K562 (cell line): Measurements from ENCODE around the gene MKRN1. TPM values are rescaled to one million over a fixed set of nuclear protein-coding genes. Genes with fewer than 3 reads are reported as not detected.

Source experiments
- ATF6 ChIP-seq: sonication (generic); formaldehyde crosslinking; IDR thresholded peaks from 2 replicates; pipeline ENCODE4 v1.4.0; 2020; ENCODE audit warnings: mild to moderate bottlenecking, missing genetic modification reagents
- CBX3 ChIP-seq, 2 experiments: IDR thresholded peaks; 1 replicate in 1 of 2; 2 replicates in 1 of 2; pipeline ENCODE4 v1.6.1; 2012; ENCODE audit warnings: inconsistent platforms in 2 of 2, low read length in 2 of 2, borderline replicate concordance in 1 of 2, control low read depth in 1 of 2
- DLX4 ChIP-seq: fragments of 250-450 bp; sonication (Bioruptor Pico); IDR thresholded peaks from 2 replicates; pipeline ENCODE4 v1.6.1; 2021; ENCODE audit warnings: mild to moderate bottlenecking
- DPF2 ChIP-seq: fragments of 450-650 bp; IDR thresholded peaks from 2 replicates; pipeline ENCODE4 v1.6.1; 2016
- EP400 ChIP-seq: fragments of 450-650 bp; IDR thresholded peaks from 2 replicates; pipeline ENCODE4 v1.6.1; 2017; ENCODE audit warnings: antibody characterized with exemption, mild to moderate bottlenecking, moderate library complexity
- FOXK2 ChIP-seq, 2 experiments: fragments of 450-650 bp; IDR thresholded peaks in 1 of 2; conservative IDR thresholded peaks in 1 of 2; 2 replicates each; pipeline ENCODE4 v1.6.1; 2016; ENCODE audit warnings: low read depth in 2 of 2, mild to moderate bottlenecking in 1 of 2
- HDAC1 ChIP-seq, 2 experiments: fragments of 450-650 bp; IDR thresholded peaks; 2 replicates each; pipeline ENCODE4 v1.6.1; 2016 to 2017; ENCODE audit warnings: inconsistent platforms in 1 of 2, mild to moderate bottlenecking in 1 of 2, moderate library complexity in 1 of 2
- HDGF ChIP-seq: fragments of 450-650 bp; IDR thresholded peaks from 2 replicates; pipeline ENCODE4 v1.6.1; 2016
- HNRNPH1 ChIP-seq: fragments of 200-400 bp; formaldehyde crosslinking; optimal IDR thresholded peaks from 2 replicates; pipeline ENCODE3; 2017; ENCODE audit warnings: low read depth, mild to moderate bottlenecking, low read length, moderate library complexity
- HOXB6 ChIP-seq: fragments of 250-450 bp; sonication (Bioruptor Pico); IDR thresholded peaks from 2 replicates; pipeline ENCODE4 v1.5.1; 2022; ENCODE audit warnings: mild to moderate bottlenecking, borderline replicate concordance
- KAT8 ChIP-seq: fragments of 450-650 bp; IDR thresholded peaks from 2 replicates; pipeline ENCODE4 v1.6.1; 2016; ENCODE audit warnings: low read depth, mild to moderate bottlenecking
- MEIS2 ChIP-seq: fragments of 450-650 bp; IDR thresholded peaks from 2 replicates; pipeline ENCODE4 v1.6.1; 2014; ENCODE audit warnings: mild to moderate bottlenecking; ENCODE audit not compliant: partially characterized antibody
- NELFE ChIP-seq: IDR thresholded peaks from 2 replicates; pipeline ENCODE4 v1.6.1; 2011; ENCODE audit warnings: mild to moderate bottlenecking; ENCODE audit not compliant: insufficient read depth, insufficient read length
- NEUROD1 ChIP-seq: fragments of 150-350 bp; IDR thresholded peaks from 2 replicates; pipeline ENCODE4 v1.6.1; 2014; ENCODE audit warnings: borderline replicate concordance, low read length, low read depth; ENCODE audit not compliant: partially characterized antibody
- NR1H2 ChIP-seq: sonication (generic); formaldehyde crosslinking; IDR thresholded peaks from 2 replicates; pipeline ENCODE4 v1.4.0; 2020; ENCODE audit warnings: mild to moderate bottlenecking, missing genetic modification reagents
- PHF21A ChIP-seq: fragments of 450-650 bp; IDR thresholded peaks from 2 replicates; pipeline ENCODE4 v1.6.1; 2017; ENCODE audit warnings: low read depth, borderline replicate concordance
- XRCC3 ChIP-seq: fragments of 450-650 bp; IDR thresholded peaks from 2 replicates; pipeline ENCODE4 v1.6.1; 2017; ENCODE audit warnings: mild to moderate bottlenecking, moderate library complexity
- ZFP30 ChIP-seq: fragments of 250-450 bp; sonication (Bioruptor Pico); IDR thresholded peaks from 2 replicates; pipeline ENCODE4 v1.8.0; 2022; ENCODE audit warnings: moderate library complexity, mild to moderate bottlenecking, inconsistent platforms, borderline replicate concordance
- ZKSCAN1 ChIP-seq: fragments of 150-350 bp; IDR thresholded peaks from 2 replicates; pipeline ENCODE4 v1.6.1; 2016; ENCODE audit warnings: low read depth, low read length
- ZNF133 ChIP-seq: fragments of 250-450 bp; sonication (Bioruptor Pico); IDR thresholded peaks from 2 replicates; pipeline ENCODE4 v1.4.0; 2020; ENCODE audit warnings: mild to moderate bottlenecking
- ZNF778 ChIP-seq: fragments of 450-650 bp; formaldehyde crosslinking; IDR thresholded peaks from 2 replicates; pipeline ENCODE4 v1.4.0; 2020; ENCODE audit warnings: mild to moderate bottlenecking, moderate library complexity
- polyA plus RNA-seq, 8 experiments: library from polyadenylated mRNA; depleted of rRNA in 4 of 8; stranded (reverse) in 5 of 8; unstranded in 3 of 8; fragments of >200 nt; fragmentation: Nextera tagmentation in 2 of 8; fragmentation: Illumina TruSeq in 1 of 8; extraction: Ambion mirVana in 2 of 8; extraction: Trizol in 1 of 8; gene quantifications; 2 replicates each; pipeline versions ENCODE4 v1.2.1 to v1.2.3, GENCODE V29; 2011 to 2014; ENCODE audit warnings: inconsistent platforms in 1 of 8, missing spikeins in 1 of 8
- total RNA-seq, 7 experiments: library from RNA; depleted of rRNA in 6 of 7; stranded (reverse); fragments of >200 nt in 6 of 7; fragmentation: Illumina TruSeq in 2 of 7; extraction: Trizol in 2 of 7; gene quantifications; 2 replicates each; pipeline versions ENCODE4 v1.2.1 to v1.2.3, GENCODE V29; 2011 to 2021; ENCODE audit warnings: low replicate concordance in 1 of 7
- TF ChIP-seq, protein P1 (sequence below): fragments of 250-450 bp; sonication (Bioruptor Pico); IDR thresholded peaks from 2 replicates; pipeline ENCODE4 v1.4.0; 2020

Gene MKRN1
- total and polyA plus RNA-seq, 9 of the 15 experiments (the other 6 are each of a cell fraction or from before 2014, with no cell fraction given), result 30.5 to 90.3 (median 76.0) TPM

DNA sequence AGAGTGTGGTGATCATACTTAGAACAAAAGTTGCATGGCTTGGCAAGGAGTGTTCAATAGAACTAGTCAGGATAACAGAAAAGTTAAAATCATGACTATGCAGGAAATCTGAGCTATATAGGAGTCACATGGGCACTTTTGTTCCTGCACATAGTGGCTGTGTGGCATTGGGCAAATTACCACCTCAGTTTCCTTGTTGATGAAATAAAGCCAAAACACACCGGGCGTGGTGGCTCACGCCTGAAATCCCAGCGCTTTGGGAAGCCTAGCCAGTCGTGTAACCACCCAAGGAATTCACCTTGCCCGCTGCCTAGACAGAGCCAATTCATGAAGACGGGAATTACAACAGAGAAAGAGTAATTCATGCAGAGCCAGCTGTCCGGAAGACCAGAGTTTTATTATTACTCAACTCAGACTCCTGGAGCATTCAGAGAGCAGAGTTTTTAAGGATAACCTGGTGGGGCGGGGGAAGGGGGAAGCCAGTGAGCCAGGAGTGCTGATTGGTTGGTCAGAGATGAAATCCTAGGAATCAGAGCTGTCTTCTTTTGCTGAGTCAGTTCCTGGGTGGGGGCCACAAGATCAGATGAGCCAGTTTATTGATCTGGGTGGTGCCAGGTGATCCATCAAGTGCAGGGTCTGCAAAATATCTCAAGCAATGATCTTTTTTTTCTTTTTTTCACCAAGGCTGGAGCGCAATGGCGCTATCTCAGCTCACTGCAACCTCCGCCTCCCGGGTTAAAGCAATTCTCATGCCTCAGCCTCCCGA, 6.4 kb upstream of the MKRN1 start (continued):
- TF ChIP-seq ATF6 (CRISPR knock-in tag) (no peak), MEIS2 (peak; percentile 43), NELFE (no peak), FOXK2 (conservative IDR thresholded peaks at IDR 0.05 in 1 of 2, IDR thresholded peaks at IDR 0.05 in 1 of 2; ENCODE audit: low read depth in 2 of 2) (no peak), ZNF133 (peak; percentile 64; the same call in 1 of the 2 replicates), HDGF (no peak), ZKSCAN1 (no peak), EP400 (0 out of 2 replicates have a peak, but pooled peaks have one; percentile 27), ZFP30 (CRISPR knock-in tag) (no peak), XRCC3 (no peak), HOXB6 (CRISPR knock-in tag) (no peak), HDAC1 (IDR thresholded peaks at IDR 0.05) (0 out of 4 replicates have a peak, but pooled peaks of 1 of the 2 experiments have one; percentile 13), CBX3 (IDR thresholded peaks at IDR 0.05; ENCODE audit: borderline replicate concordance in 1 of 2, low read length in 2 of 2) (no peak), KAT8 (no peak), ZNF778 (no peak), HNRNPH1 (no peak), PHF21A (0 out of 2 replicates have a peak, but pooled peaks have one; percentile 23), DLX4 (CRISPR knock-in tag) (no peak), DPF2 (peak; percentile 67), NR1H2 (CRISPR knock-in tag) (no peak), NEUROD1 (no peak)
- TF ChIP-seq, protein P1, sequence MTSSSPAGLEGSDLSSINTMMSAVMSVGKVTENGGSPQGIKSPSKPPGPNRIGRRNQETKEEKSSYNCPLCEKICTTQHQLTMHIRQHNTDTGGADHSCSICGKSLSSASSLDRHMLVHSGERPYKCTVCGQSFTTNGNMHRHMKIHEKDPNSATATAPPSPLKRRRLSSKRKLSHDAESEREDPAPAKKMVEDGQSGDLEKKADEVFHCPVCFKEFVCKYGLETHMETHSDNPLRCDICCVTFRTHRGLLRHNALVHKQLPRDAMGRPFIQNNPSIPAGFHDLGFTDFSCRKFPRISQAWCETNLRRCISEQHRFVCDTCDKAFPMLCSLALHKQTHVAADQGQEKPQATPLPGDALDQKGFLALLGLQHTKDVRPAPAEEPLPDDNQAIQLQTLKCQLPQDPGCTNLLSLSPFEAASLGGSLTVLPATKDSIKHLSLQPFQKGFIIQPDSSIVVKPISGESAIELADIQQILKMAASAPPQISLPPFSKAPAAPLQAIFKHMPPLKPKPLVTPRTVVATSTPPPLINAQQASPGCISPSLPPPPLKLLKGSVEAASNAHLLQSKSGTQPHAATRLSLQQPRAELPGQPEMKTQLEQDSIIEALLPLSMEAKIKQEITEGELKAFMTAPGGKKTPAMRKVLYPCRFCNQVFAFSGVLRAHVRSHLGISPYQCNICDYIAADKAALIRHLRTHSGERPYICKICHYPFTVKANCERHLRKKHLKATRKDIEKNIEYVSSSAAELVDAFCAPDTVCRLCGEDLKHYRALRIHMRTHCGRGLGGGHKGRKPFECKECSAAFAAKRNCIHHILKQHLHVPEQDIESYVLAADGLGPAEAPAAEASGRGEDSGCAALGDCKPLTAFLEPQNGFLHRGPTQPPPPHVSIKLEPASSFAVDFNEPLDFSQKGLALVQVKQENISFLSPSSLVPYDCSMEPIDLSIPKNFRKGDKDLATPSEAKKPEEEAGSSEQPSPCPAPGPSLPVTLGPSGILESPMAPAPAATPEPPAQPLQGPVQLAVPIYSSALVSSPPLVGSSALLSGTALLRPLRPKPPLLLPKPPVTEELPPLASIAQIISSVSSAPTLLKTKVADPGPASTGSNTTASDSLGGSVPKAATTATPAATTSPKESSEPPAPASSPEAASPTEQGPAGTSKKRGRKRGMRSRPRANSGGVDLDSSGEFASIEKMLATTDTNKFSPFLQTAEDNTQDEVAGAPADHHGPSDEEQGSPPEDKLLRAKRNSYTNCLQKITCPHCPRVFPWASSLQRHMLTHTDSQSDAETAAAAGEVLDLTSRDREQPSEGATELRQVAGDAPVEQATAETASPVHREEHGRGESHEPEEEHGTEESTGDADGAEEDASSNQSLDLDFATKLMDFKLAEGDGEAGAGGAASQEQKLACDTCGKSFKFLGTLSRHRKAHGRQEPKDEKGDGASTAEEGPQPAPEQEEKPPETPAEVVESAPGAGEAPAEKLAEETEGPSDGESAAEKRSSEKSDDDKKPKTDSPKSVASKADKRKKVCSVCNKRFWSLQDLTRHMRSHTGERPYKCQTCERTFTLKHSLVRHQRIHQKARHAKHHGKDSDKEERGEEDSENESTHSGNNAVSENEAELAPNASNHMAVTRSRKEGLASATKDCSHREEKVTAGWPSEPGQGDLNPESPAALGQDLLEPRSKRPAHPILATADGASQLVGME (CRISPR knock-in tag), result no peak
